HT1080 (cell line): ENCODE measurements around the gene RABGAP1L. TPM values are rescaled to one million over a fixed set of nuclear protein-coding genes. Genes with fewer than 3 reads are reported as not detected.

ENCODE experiments used
- DNase-seq: peaks from one replicate; pipeline ENCODE4 v3.0.0-alpha.2; 2015; ENCODE audit warnings: low read depth
- total RNA-seq: library from RNA; depleted of rRNA; stranded (reverse); fragments of >200 nt; shearing (Covaris generic); gene quantifications from 2 replicates; pipeline ENCODE4 v1.2.3, GENCODE V29; 2014

The RABGAP1L gene
- total RNA-seq, 1 experiment from 2014 or later = 9.1 TPM

DNA sequence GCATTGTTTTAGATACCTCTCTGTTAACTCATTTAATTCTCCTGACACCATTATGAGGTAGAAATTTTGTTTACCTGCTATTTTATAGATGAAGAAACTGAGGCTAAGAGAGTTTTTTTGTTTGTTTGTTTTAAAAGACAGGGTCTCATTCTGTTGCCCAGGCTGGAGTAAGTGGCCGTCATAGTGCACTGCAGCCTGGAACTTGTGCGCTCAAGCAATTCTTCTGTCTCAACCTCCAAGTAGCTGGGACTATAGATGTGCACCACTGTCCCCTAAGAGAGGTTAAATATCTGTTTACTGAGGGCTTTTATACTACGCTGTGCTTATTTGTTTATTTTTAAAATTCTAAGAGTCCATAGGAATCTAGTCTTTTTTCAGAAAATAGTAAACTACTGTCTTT, 796.8 kb downstream of the RABGAP1L start:
- DNase-seq = no peak

DNA sequence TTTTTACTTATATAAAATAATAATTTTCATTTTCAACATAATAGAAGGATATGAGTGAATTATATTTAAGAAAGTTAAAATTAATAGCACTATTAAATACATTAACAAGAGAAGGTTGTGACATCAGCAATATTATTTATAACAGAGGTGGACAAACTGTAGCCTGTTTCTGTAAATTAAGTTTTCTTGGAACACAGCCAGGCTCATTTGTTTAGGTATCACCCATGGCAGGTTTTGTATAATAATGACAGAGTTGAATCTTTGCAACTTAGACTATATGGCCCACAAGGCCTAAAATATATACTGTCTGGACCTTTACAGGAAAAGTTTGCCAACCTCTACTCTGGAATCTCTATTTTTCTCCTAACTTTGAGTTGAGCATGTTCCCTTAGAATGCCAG, 797.7 kb downstream of the RABGAP1L start:
- no peak for DNase-seq

DNA sequence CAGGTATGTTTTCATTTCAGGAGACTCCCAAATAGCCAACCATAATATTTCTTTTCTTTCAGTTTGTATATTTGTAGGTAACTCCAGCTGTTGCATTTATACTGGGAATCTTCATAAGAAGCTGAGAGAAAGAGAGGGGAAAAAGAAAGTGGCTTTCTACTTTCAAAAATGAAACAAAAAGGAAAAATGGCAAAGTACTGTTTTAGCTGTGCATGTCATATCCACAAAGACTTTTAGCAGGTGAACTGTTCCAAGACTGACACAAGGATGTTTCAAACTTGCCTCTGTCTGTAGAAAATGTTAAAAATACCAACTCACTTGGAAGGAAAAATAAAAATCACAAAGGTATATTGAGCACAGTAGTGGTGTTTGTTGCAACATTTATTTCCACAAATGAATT, 798.5 kb downstream of the RABGAP1L start:
- no peak for DNase-seq

- no peak for DNase-seq
These were observed 799.1 kb downstream of the RABGAP1L start for GRCh38 chr1:174958396-174958795.

GRCh38 chr1:174960362-174960761, 801.0 kb downstream of the RABGAP1L start:
- DNase-seq = no peak

DNA sequence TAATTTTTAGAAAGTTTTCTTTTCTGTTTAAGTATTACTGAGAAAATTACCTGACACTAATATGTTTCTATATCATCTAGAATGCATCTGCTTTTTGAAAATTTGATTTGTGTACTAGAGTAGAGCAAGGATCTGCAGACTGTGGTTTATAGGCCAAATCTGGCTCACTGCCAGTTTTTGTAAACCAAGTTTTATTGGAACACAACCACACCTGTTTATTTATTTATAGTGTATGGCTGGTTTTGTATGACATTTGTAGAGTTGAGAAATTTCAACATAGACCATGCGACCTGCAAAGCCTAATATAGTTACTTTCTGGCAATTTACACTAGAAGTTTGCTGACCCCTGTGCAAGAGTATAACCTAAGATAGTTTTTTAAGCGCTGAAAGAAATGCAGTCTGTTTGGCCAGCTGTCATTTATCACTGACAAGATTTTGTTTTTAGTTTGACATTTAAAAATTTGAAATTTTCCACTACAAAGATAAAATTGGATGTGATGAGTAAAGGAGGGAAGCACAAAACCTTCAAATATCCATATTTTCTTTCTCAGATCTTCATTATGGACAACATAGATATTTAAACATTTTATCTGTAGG, 804.3 kb downstream of the RABGAP1L start:
- no peak for DNase-seq

GRCh38 chr1:174964261-174964971, 805.1 kb downstream of the RABGAP1L start:
- DNase-seq = no peak

GRCh38 chr1:174964972-174965361, 805.6 kb downstream of the RABGAP1L start:
- no peak for DNase-seq

GRCh38 chr1:174965362-174966007, 806.2 kb downstream of the RABGAP1L start:
- no peak for DNase-seq

- no peak for DNase-seq
These were observed 806.8 kb downstream of the RABGAP1L start for GRCh38 chr1:174966008-174966572.

DNA sequence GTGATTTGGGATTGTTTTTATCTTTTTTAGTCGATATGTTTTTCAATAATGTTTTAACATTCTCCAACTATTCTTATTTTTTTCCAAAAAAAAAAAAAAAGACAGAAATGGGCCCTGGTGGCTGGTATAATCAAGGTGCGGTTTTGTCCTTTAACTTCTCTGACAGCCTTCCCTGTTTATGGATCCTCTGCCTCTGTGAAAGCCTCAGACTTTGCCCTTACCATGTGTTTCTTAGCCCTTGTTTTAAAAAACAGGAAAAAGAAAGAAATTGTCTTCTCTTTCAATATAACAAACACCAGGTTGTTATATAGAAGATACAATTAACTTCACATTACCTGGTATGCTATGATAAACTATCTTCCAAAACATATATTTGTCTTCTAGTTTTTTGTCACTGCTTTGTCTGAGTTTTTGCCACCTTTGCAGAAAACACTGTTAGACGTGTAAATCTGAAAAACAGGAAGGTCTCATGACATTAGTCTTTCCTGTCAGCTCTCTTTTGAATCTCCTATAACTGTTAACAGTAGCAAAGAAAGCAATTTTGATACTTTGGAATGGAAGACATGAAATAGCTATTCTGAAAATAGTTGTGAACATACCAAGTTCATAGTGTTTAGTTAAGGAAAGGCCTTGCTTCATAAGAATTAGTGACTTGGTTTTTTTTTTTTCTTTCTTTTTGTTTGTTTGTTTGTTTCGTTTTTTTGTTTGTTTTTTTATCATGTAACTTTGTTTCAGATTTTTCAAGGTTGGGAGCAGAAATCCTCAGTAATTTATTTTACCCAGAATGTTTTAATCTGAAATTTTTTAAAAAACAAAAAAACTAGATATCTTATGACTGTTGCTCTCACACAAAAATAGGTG, 808.8 kb downstream of the RABGAP1L start:
- no peak for DNase-seq

DNA sequence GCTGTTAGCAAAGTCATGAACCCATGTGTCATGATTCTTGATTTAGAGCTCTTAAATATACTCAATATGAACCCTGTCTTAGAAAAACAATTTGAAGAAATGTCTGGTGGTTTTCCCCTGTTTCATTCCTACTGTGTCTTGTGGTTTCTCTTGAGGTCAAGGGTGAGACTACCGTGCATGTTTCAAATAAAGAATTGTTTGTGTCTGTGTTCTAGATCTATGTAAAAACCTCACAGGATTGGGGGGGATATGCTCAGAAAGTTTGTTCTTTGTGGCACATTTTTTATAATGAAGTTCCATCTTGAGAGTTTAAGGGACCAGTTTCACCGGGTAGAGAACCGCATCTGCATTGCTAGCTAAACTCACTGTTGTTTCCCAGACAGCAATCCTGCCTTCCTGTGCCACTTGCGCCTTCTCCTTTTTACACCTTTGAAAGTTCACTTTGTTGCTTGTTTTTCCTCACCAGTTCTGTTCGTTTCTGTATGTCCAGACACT, 809.5 kb downstream of the RABGAP1L start:
- DNase-seq = peak; percentile 77

DNA sequence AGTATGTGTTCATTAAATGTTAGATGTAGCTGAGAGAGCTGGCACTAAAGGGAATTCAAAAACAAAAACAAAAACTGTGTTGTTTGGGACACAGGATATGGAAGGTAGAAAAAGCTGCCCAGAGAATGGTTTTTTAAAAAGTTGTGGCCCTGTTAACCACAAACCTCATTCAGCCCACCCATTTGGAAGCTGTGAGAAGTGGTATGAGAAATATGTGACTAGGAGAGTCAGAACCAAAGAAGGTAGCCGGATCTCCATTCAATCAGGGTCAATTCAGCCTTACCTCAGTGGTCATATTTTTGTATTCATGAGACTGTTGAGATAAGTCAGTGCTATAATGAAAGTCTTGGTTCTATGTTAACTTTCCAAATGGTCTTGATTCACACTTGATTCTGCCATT, 810.7 kb downstream of the RABGAP1L start:
- DNase-seq = no peak

- DNase-seq = no peak
These were observed 812.1 kb downstream of the RABGAP1L start for GRCh38 chr1:174971466-174971865.

- DNase-seq = no peak
These were observed 812.6 kb downstream of the RABGAP1L start for GRCh38 chr1:174971902-174972301.

DNA sequence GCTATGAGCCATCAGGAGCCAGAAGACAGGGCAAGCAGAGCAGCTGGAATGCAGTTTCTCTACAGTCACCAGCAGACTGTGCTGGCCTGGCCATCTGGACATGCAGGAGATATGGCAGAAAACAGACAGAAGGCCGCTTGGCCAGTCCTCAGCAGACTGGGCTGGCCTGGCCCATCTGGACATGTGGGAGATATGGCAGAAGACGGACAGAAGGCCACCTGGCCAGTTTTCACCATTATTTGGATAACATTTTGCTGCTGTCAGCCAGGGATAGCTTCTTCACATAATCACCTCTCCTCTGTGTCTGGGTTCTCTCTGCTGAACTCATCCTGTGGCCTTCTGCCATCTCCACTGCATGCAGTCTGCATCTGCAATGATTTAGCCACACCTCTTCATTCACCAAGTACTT, 815.4 kb downstream of the RABGAP1L start:
- no peak for DNase-seq

- no peak for DNase-seq
These were observed 816.4 kb downstream of the RABGAP1L start for GRCh38 chr1:174975764-174976163.

GRCh38 chr1:174976436-174977108, 817.3 kb downstream of the RABGAP1L start:
- DNase-seq = peak; percentile 53

DNA sequence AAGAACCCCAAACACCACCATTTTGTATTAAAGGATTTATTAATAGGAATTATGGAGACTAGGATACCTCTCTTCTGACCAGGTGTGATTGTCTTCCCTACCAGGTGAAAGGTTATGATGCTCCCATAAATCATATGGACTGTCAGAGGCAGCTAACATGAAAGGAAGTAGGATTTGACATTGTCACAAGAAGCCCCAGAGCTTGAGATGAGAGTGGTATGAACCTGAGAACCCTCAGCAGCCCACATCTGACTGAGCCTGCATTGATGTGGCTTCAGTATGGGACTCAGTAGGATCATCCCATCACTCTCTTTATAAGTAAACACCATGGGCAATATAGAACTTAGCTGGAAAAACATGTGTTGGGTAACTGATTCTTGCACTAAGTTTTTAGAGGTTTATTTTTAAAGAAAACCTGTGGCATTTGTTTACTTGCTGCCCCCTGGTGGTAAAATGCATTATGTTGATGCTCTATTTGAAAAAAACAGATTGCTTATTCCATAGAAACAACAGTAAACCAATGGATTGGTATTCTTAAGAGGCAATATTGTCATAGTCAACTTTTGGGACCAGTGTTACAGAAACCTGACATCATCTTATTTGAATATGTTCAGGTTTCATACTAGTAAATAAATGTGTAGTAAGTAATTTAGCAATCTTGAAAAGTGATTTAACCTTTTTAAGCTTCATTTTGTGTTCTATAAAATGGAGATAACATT, 823.8 kb downstream of the RABGAP1L start:
- DNase-seq = peak; percentile 38

- no peak for DNase-seq
These were observed 825.6 kb downstream of the RABGAP1L start for GRCh38 chr1:174984952-174985351.
